GM12872 (cell line): ENCODE data around the gene HOXC12.

Experiments used
- CTCF ChIP-seq: IDR thresholded peaks from 3 replicates; pipeline ENCODE4 v1.5.1; 2011; ENCODE audit warnings: low read depth, mild to moderate bottlenecking, low read length, moderate library complexity; ENCODE audit not compliant: insufficient read depth

HOXC12 gene

GRCh38 chr12:53973236-53974042, 18.7 kb downstream of the HOXC12 start:
- no peak for TF ChIP-seq CTCF

GRCh38 chr12:53974084-53975063, 19.7 kb downstream of the HOXC12 start, which contains the start of gene HOTAIR:
HOTAIR (minus strand) TSS chr12:53974954.
- TF ChIP-seq CTCF, result no peak

GRCh38 chr12:53975064-53975471, 20.4 kb downstream of the HOXC12 start:
- no peak for TF ChIP-seq CTCF

GRCh38 chr12:53975479-53976152, 20.9 kb downstream of the HOXC12 start:
- TF ChIP-seq CTCF, result no peak

- TF ChIP-seq CTCF, result no peak
Measured at GRCh38 chr12:53976172-53976822, 21.6 kb downstream of the HOXC12 start.

GRCh38 chr12:53976823-53977595, 22.3 kb downstream of the HOXC12 start:
- no peak for TF ChIP-seq CTCF
